Central memory CD8-positive, alpha-beta T cell (primary cell): Measurements from ENCODE around the gene BAIAP3.

Experiments used
- ATAC-seq: fragments of 150-1000 bp; cut with Tn5 transposase; replicated peaks from 2 replicates; pipeline ENCODE4 v1.10.0; 2022; ENCODE audit warnings: mild to moderate bottlenecking, moderate FRiP score, moderate number of reproducible peaks; ENCODE audit not compliant: poor library complexity, severe bottlenecking; ENCODE audit errors: extremely low read depth
- DNase-seq, 2 donors: peaks; one replicate each; pipeline ENCODE4 v3.0.0; 2021; ENCODE audit warnings: low spot score in 2 of 2
- H3K27ac Mint-ChIP-seq: one replicate; pipeline ENCODE4 v1.8.0; 2022; ENCODE audit warnings: low read depth, mild to moderate bottlenecking, moderate library complexity, mixed read lengths
- H3K27me3 Mint-ChIP-seq: one replicate; pipeline ENCODE4 v1.8.0; 2022; ENCODE audit warnings: mixed read lengths
- H3K36me3 Mint-ChIP-seq: one replicate; pipeline ENCODE4 v1.8.0; 2022; ENCODE audit warnings: mild to moderate bottlenecking, moderate library complexity, mixed read lengths; ENCODE audit not compliant: insufficient read depth
- H3K4me1 Mint-ChIP-seq: one replicate; pipeline ENCODE4 v1.8.0; 2022; ENCODE audit warnings: mixed read lengths
- H3K4me3 Mint-ChIP-seq: one replicate; pipeline ENCODE4 v1.8.0; 2022; ENCODE audit warnings: mild to moderate bottlenecking, moderate library complexity, mixed read lengths
- H3K9me3 Mint-ChIP-seq: one replicate; pipeline ENCODE4 v1.8.0; 2022; ENCODE audit warnings: mixed read lengths

The BAIAP3 gene

GRCh38 chr16:1343428-1344242 lies 10.2 kb downstream of the BAIAP3 start:
- peak overlapping the region; percentile 64 for H3K27ac Mint-ChIP-seq
- DNase-seq = no peak
- no peaks in the 10 kb centered on the region for H3K27me3 Mint-ChIP-seq
- peak overlapping the region; percentile 65 for H3K4me3 Mint-ChIP-seq
- H3K36me3 Mint-ChIP-seq = peaks cover 16% of the 10 kb centered on the region
- H3K4me1 Mint-ChIP-seq = peaks cover 18% of the 10 kb centered on the region
- ATAC-seq = no peak
- H3K9me3 Mint-ChIP-seq = no peaks in the 10 kb centered on the region

DNA sequence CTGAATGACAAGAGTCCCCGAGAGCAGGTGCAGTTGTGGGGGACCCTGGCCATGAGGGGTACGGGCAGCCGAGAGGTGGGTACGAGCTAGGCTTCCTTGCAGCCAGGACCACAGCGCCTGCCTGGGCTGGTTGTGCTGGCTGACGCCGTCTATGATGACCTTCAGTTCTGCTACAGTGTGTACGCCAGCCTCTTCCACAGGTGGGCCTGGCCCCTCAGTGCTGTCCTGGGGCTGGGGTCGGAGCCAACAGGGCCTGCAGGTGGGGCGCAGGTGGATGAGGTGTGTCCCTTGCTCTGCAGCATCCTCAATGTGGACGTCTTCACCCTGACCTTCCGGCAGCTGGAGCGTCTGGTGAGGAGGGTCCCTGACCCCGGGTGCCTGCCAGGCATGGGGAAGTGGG lies 11.1 kb downstream of the BAIAP3 start:
- DNase-seq = no peak
- H3K27me3 Mint-ChIP-seq = no peaks in the 10 kb centered on the region
- H3K4me3 Mint-ChIP-seq = peak overlapping the region; percentile 16
- H3K9me3 Mint-ChIP-seq = no peaks in the 10 kb centered on the region
- H3K36me3 Mint-ChIP-seq = peaks cover 18% of the 10 kb centered on the region
- no peak overlapping the region for H3K27ac Mint-ChIP-seq
- peaks cover 18% of the 10 kb centered on the region for H3K4me1 Mint-ChIP-seq
- ATAC-seq = no peak

DNA sequence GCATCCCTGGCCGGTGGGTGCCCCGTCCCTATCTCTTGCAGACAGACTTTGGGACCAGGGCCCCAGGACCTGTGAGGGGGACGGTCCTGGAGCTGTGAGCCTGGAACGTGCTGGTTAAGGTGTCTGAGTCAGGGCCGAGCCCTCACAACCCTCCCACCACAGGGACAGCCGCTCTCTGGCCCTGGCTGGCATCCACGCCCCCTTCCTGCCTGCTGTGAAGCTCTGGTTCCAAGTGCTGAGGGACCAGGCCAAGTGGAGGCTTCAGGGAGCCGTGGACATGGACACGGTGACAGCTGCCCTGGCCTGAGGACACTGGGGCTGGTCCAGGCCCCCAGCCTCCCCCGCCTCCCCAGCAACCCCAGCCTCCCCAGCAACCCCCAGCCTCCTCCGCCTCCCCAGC lies 11.6 kb downstream of the BAIAP3 start:
- ATAC-seq (no peak), DNase-seq (no peak)
- Mint-ChIP-seq H3K27ac (no peak overlapping the region), H3K4me3 (no peak overlapping the region), H3K9me3 (no peaks in the 10 kb centered on the region), H3K36me3 (peaks cover 19% of the 10 kb centered on the region), H3K4me1 (peaks cover 18% of the 10 kb centered on the region), H3K27me3 (no peaks in the 10 kb centered on the region)

DNA sequence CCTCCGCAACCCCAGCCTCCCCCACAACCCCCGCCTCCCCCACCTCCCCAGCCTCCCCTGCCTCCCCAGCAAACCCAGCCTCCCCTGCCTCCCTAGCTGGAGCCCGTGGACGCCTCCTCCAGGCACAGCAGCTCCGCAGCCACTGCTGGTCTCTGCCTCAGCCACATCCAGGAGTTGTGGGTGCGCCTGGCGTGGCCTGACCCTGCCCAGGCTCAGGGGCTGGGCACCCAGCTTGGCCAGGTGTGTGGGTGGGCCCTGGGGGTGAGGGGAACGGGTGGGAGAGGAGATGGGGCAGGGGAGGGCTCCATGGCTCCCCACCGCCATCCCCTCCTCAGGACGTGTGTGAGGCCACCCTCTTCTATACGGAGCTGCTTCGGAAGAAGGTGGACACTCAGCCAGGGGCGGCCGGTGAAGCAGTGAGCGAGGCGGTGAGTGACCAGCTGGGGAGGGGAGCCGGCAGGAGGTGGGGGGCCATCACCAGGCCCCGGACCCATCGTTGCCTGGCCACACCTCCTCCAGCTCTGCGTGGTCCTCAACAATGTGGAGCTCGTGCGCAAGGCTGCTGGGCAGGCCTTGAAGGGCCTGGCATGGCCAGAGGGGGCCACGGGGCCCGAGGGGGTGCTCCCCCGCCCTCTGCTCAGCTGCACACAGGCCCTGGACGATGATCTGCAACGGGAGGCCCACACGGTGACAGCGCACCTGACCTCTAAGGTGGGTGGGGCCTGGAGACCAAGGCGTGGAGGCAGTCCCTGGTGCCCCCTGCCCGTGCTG lies 12.4 kb downstream of the BAIAP3 start:
- Mint-ChIP-seq H3K4me1 (peaks cover 22% of the 10 kb centered on the region), H3K36me3 (peaks cover 25% of the 10 kb centered on the region), H3K27me3 (no peaks in the 10 kb centered on the region), H3K27ac (no peak overlapping the region), H3K9me3 (no peaks in the 10 kb centered on the region), H3K4me3 (no peak overlapping the region)
- ATAC-seq = no peak
- no peak for DNase-seq

GRCh38 chr16:1346422-1347285 lies 13.2 kb downstream of the BAIAP3 start:
- no peaks in the 10 kb centered on the region for H3K27me3 Mint-ChIP-seq
- H3K9me3 Mint-ChIP-seq = no peaks in the 10 kb centered on the region
- ATAC-seq (no peak), DNase-seq (no peak)
- no peak overlapping the region for H3K27ac Mint-ChIP-seq
- H3K4me3 Mint-ChIP-seq = no peak overlapping the region
- peaks cover 22% of the 10 kb centered on the region for H3K4me1 Mint-ChIP-seq
- H3K36me3 Mint-ChIP-seq = peaks cover 31% of the 10 kb centered on the region

DNA sequence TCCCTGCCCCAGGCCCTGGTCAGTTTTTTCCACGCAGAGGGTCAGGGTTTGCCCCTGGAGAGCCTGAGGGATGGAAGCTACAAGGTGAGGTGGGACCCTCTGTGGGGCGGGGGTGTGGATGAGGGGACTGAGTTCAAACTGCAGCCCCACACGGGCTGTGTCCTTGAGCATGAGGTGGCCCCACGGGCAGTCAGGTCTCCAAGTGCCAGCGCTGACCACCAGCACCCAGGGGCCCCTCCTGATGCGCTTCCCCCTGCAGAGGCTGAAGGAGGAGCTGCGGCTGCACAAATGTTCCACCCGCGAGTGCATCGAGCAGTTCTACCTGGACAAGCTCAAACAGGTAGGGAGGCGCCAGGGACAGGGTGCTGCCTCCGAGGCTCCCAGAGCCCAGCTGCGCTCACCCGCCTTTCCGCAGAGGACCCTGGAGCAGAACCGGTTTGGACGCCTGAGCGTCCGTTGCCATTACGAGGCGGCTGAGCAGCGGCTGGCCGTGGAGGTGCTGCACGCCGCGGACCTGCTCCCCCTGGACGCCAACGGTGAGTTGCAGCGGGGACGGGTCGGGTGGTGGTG lies 13.9 kb downstream of the BAIAP3 start:
- H3K4me3 Mint-ChIP-seq = no peak overlapping the region
- DNase-seq = no peak
- H3K27ac Mint-ChIP-seq = no peak overlapping the region
- peaks cover 37% of the 10 kb centered on the region for H3K36me3 Mint-ChIP-seq
- no peaks in the 10 kb centered on the region for H3K27me3 Mint-ChIP-seq
- no peak for ATAC-seq
- peaks cover 18% of the 10 kb centered on the region for H3K4me1 Mint-ChIP-seq
- H3K9me3 Mint-ChIP-seq = no peaks in the 10 kb centered on the region

DNA sequence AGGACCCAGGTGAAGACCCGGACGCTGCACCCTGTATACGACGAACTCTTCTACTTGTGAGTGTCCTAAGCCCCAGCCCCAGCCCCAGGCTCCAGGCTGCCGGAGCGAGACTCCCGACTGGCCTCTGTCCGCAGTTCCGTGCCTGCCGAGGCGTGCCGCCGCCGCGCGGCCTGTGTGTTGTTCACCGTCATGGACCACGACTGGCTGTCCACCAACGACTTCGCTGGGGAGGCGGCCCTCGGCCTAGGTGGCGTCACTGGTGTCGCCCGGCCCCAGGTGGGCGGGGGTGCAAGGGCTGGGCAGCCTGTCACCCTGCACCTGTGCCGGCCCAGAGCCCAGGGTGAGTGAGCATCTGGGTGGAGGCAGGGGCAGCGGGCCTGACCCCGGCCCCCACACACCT lies 14.5 kb downstream of the BAIAP3 start:
- H3K27ac Mint-ChIP-seq = no peak overlapping the region
- peaks cover 38% of the 10 kb centered on the region for H3K36me3 Mint-ChIP-seq
- ATAC-seq (no peak), DNase-seq (no peak)
- H3K9me3 Mint-ChIP-seq = no peaks in the 10 kb centered on the region
- H3K27me3 Mint-ChIP-seq = no peaks in the 10 kb centered on the region
- H3K4me1 Mint-ChIP-seq = peaks cover 17% of the 10 kb centered on the region
- no peak overlapping the region for H3K4me3 Mint-ChIP-seq

GRCh38 chr16:1348441-1348840 lies 15.0 kb downstream of the BAIAP3 start:
- peaks cover 17% of the 10 kb centered on the region for H3K4me1 Mint-ChIP-seq
- H3K4me3 Mint-ChIP-seq = no peak overlapping the region
- no peak overlapping the region for H3K27ac Mint-ChIP-seq
- no peaks in the 10 kb centered on the region for H3K27me3 Mint-ChIP-seq
- ATAC-seq (no peak), DNase-seq (no peak)
- H3K9me3 Mint-ChIP-seq = no peaks in the 10 kb centered on the region
- H3K36me3 Mint-ChIP-seq = peaks cover 38% of the 10 kb centered on the region

DNA sequence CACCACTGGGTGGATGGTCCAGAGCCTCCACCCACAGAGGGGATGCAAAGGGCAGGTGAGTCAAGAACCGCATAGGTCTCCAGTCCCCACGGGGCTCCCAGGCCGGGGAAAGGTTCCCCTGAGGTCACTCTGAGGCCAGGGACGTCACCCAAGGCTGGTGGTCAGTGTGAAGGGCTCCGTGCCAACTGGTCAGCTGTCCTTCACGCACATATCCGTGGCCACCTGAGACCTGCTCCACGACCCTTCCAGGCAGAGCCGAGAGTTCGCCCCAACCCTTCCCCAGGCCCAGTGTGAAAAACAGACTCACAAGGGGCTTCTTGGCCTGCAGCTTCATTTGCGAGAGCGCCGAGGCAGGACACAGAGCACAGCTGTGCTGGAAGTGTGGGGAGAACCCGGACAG lies 15.5 kb downstream of the BAIAP3 start:
- DNase-seq = no peak
- ATAC-seq = no peak
- H3K27me3 Mint-ChIP-seq = no peaks in the 10 kb centered on the region
- H3K4me1 Mint-ChIP-seq = peaks cover 19% of the 10 kb centered on the region
- H3K36me3 Mint-ChIP-seq = peaks cover 42% of the 10 kb centered on the region
- H3K27ac Mint-ChIP-seq = no peak overlapping the region
- no peaks in the 10 kb centered on the region for H3K9me3 Mint-ChIP-seq
- H3K4me3 Mint-ChIP-seq = no peak overlapping the region

- H3K4me3 Mint-ChIP-seq = no peak overlapping the region
- no peak for ATAC-seq
- H3K27me3 Mint-ChIP-seq = no peaks in the 10 kb centered on the region
- no peak for DNase-seq
- H3K4me1 Mint-ChIP-seq = peaks cover 20% of the 10 kb centered on the region
- peaks cover 41% of the 10 kb centered on the region for H3K36me3 Mint-ChIP-seq
- no peaks in the 10 kb centered on the region for H3K9me3 Mint-ChIP-seq
- no peak overlapping the region for H3K27ac Mint-ChIP-seq
These were observed 15.9 kb downstream of the BAIAP3 start for GRCh38 chr16:1349351-1349750.

GRCh38 chr16:1349951-1350350 lies 16.5 kb downstream of the BAIAP3 start:
- Mint-ChIP-seq H3K4me3 (peak overlapping the region; percentile 78), H3K9me3 (no peaks in the 10 kb centered on the region), H3K4me1 (peaks cover 25% of the 10 kb centered on the region), H3K27ac (peak overlapping the region; percentile 74), H3K27me3 (no peaks in the 10 kb centered on the region), H3K36me3 (peaks cover 43% of the 10 kb centered on the region)
- DNase-seq (no peak), ATAC-seq (no peak)

- no peak for ATAC-seq
These were observed 17.2 kb downstream of the BAIAP3 start for GRCh38 chr16:1350691-1351090.

More at GRCh38 chr16:1350691-1351090, 17.2 kb downstream of the BAIAP3 start:
- H3K4me1 Mint-ChIP-seq = peaks cover 33% of the 10 kb centered on the region
- H3K27me3 Mint-ChIP-seq = no peaks in the 10 kb centered on the region
- H3K9me3 Mint-ChIP-seq = no peaks in the 10 kb centered on the region
- peaks cover 43% of the 10 kb centered on the region for H3K36me3 Mint-ChIP-seq
- peak overlapping the region; percentile 78 for H3K4me3 Mint-ChIP-seq
- DNase-seq = no peak
- H3K27ac Mint-ChIP-seq = peak overlapping the region; percentile 74
